Skeletal muscle cell (primary cell): ENCODE data around the gene SLC16A10.
"Not testable (repeated sequence)": the region's sequence is repeated elsewhere in the genome, so short reads cannot be mapped to it uniquely, and the experiment has no call there.

Experiments
- DNase-seq: peaks from one replicate; pipeline ENCODE4 v3.0.0-alpha.2; 2010; ENCODE audit warnings: low read depth
- H3K4me3 ChIP-seq: 2 replicates; pipeline ENCODE4 v1.5.1; 2011; ENCODE audit warnings: low read depth, mild to moderate bottlenecking, control low read depth, low read length, moderate library complexity

SLC16A10 gene

DNA sequence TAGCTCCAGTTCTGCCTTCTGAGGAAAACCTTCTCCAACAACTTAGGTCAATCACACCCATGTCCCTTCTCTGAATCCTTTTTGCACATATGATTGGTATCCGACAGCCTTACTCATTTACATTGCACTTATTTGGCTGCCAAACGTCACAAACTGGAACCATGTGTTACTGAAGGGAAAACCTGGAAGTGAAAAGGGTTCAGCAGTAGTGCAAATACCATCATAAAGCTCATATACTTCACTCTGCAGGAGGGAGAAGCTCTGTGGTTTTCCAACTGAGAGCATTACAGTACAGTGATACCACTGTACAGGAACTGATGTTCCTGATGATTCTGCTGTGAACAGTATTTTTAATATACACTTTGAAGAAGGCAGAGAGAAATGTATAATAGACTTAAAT, 87.8 kb downstream of the SLC16A10 start:
- DNase-seq, result no peak
- no peak overlapping the region for H3K4me3 ChIP-seq

GRCh38 chr6:111176038-111176759, 88.9 kb downstream of the SLC16A10 start:
- DNase-seq, result no peak
- H3K4me3 ChIP-seq, result no peak overlapping the region

DNA sequence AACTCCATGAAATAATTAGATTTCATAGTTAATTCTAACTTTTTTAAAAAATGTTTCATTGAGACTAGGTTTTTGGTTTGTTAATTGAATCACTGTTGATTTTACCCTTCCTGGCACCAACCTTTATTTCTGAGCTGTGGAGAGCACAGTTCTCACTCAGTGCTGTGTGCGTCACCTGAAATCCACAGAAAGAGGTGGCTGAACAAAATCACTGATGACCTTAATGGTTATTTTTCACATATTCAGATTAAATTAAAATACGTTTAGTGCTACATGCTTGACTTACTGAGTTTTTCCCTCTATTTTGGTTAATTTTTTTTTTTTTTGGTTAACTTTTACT, 89.4 kb downstream of the SLC16A10 start:
- no peak for DNase-seq
- no peak overlapping the region for H3K4me3 ChIP-seq

- H3K4me3 ChIP-seq, result no peak overlapping the region
- no peak for DNase-seq
Observed at GRCh38 chr6:111177131-111177530, 89.8 kb downstream of the SLC16A10 start.

DNA sequence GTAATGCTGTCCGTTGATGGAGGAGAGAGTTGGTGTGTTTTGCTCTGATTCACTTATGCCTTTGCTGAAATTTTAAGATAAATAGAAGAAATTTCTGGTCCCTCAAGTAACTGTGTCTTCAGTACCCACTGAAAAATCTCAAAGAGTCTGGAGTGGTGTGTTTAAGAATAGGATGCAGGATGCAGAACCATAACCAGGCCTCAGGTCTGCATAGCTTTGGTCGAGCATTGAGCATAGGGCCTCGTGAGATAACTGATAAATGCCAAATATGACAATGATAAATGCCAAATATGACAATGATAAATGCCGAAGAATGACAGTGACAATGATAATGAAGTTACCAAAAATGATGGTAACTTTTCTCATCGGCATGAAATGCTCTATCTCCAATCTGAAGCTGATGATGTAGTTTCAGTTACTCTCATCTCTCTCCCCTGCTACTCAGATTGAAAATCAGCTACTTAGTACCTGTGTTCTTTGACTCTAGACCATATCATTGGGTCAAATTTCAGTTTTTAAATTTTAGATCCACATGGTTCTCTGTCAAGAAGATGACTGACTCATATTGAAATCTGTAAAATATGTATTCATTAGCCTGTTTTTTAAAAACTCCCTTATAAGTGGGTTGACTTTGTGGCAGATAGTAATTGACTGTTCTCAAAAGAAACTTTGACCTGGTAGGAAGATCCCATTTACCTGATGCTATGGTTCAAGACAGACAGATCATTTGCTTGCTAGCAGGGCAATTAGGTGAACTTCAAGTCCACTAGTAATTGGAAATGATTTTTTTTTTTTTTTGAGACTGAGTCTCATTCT, 96.6 kb downstream of the SLC16A10 start:
- no peak overlapping the region for H3K4me3 ChIP-seq
- DNase-seq, result no peak

DNA sequence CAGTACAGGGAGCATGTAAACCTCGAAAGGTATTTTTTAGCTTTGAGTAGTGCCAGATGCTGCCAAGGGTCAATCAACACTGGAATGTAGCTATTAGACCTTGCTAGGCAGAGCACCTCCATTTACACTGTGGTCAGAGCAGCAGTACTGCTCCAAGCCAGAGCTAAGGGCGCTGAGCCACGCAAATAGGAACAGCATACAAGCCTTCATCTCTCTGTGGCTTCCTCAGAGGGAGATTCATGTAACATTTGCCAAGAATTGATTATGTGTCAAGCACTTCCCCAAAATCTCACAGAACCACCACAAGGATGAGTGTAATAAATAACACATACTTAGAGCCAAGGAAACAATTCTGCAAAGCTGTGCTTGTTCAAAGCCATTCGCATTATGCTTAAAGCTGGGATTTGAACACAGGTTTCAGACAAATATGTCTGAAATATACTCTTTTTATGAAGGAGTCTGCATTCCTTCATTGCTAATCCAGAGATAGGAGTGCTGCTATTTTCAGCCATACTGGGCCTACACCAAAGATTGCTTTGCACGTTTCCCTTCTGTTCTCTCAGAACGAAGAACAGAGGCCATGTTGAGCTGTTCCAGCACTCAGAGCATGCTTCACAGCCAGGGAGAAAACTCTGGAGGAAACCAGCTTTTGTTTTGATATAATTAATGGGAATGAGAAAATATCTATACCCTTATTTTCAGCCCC, 97.7 kb downstream of the SLC16A10 start:
- no peak overlapping the region for H3K4me3 ChIP-seq
- no peak for DNase-seq

- DNase-seq, result no peak
- no peak overlapping the region for H3K4me3 ChIP-seq
Observed at GRCh38 chr6:111185954-111186353, 98.7 kb downstream of the SLC16A10 start.

- no peak overlapping the region for H3K4me3 ChIP-seq
- DNase-seq, result no peak
Observed at GRCh38 chr6:111187874-111188273, 100.6 kb downstream of the SLC16A10 start.

DNA sequence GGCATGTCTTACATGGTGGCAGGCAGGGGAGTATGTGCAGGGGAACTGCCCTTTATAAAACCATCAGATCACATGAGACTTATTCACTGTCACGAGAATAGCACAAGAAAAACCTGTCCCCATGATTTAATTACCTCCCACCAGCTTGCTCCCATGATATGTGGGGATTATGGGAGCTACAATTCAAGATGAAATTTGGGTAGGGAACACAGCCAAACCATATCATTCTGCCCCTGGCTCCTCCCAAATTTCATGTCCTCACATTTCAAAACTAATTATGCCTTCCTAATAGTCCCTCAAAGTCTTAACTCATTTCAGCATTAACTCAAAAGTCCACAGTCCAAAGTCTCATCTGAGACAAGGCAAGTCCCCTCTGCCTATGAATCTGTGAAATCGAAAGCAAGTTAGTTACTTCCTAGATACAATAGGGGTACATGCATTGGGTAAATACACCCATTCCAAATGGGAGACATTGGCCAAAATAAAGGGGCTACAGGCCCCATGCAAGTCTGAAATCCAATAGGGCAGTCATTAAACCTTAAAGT, 102.4 kb downstream of the SLC16A10 start:
- H3K4me3 ChIP-seq, DNase-seq: not testable (repeated sequence)

GRCh38 chr6:111190637-111191036, 103.3 kb downstream of the SLC16A10 start:
- no peak for DNase-seq
- no peak overlapping the region for H3K4me3 ChIP-seq

- H3K4me3 ChIP-seq, DNase-seq: not testable (repeated sequence)
Observed at GRCh38 chr6:111191136-111191535, 103.8 kb downstream of the SLC16A10 start.

- no peak overlapping the region for H3K4me3 ChIP-seq
- no peak for DNase-seq
Observed at GRCh38 chr6:111192911-111193555, 105.7 kb downstream of the SLC16A10 start.

- DNase-seq, result no peak
- H3K4me3 ChIP-seq, result no peak overlapping the region
Observed at GRCh38 chr6:111195656-111196055, 108.4 kb downstream of the SLC16A10 start.

DNA sequence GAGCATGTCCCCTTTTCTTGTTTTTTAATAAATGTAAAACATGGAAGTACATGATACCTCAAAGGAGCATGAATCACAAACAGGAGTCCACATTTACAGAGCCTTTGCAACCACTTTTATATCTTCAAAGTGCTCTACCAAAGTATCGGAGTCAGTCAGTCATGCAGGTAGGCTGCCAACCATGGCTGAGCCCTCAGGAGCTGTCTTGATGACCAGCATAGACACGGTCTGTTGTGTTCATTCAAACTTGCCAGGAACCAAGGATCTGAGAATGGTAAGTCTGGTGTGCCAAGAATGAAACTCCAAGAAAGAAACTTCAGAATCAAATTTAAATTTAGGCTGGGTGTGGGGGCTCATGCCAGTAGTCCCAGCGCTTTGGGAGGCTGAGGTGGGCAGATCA, 111.5 kb downstream of the SLC16A10 start:
- no peak overlapping the region for H3K4me3 ChIP-seq
- no peak for DNase-seq

- DNase-seq, result no peak
- no peak overlapping the region for H3K4me3 ChIP-seq
Observed at GRCh38 chr6:111199935-111200334, 112.6 kb downstream of the SLC16A10 start.

- no peak for DNase-seq
- no peak overlapping the region for H3K4me3 ChIP-seq
Observed at GRCh38 chr6:111200350-111201243, 113.3 kb downstream of the SLC16A10 start.

- no peak for DNase-seq
- no peak overlapping the region for H3K4me3 ChIP-seq
Observed at GRCh38 chr6:111201244-111201554, 113.9 kb downstream of the SLC16A10 start.

- H3K4me3 ChIP-seq, result no peak overlapping the region
- no peak for DNase-seq
Observed at GRCh38 chr6:111201764-111202163, 114.5 kb downstream of the SLC16A10 start.

- not testable (repeated sequence) for H3K4me3 ChIP-seq, DNase-seq
Observed at GRCh38 chr6:111203539-111203938, 116.2 kb downstream of the SLC16A10 start.
